Hepatocyte (in vitro differentiated cells): ENCODE results near the gene PIK3AP1. TPM values are rescaled to one million over a fixed set of nuclear protein-coding genes. Genes with fewer than 3 reads are reported as not detected.
"Not testable (repeated sequence)": the region's sequence is repeated elsewhere in the genome, so short reads cannot be mapped to it uniquely, and the experiment has no call there.

Source experiments
- DNase-seq: peaks from one replicate; pipeline ENCODE4 v3.0.0-alpha.2; 2016; ENCODE audit warnings: low spot score
- H2AFZ ChIP-seq: fragments of 200-600 bp; sonication (generic); 2 replicates; pipeline ENCODE4 v1.6.0; 2016; ENCODE audit warnings: antibody characterized with exemption, mild to moderate bottlenecking
- H3K27ac ChIP-seq: fragments of 200-600 bp; sonication (generic); 2 replicates; pipeline ENCODE4 v1.5.1; 2016; ENCODE audit warnings: mild to moderate bottlenecking
- H3K27me3 ChIP-seq: fragments of 200-600 bp; sonication (generic); 2 replicates; pipeline ENCODE4 v1.6.1; 2016
- H3K36me3 ChIP-seq: fragments of 200-600 bp; sonication (generic); replicated peaks from 2 replicates; pipeline ENCODE4 v1.5.1; 2016; ENCODE audit warnings: low read depth; ENCODE audit not compliant: insufficient read depth
- H3K4me1 ChIP-seq: fragments of 200-600 bp; sonication (generic); 2 replicates; pipeline ENCODE4 v1.5.1; 2016; ENCODE audit warnings: mild to moderate bottlenecking, moderate library complexity; ENCODE audit not compliant: insufficient read depth
- H3K4me2 ChIP-seq: fragments of 200-600 bp; sonication (generic); 2 replicates; pipeline ENCODE4 v1.6.0; 2016
- H3K4me3 ChIP-seq: fragments of 200-600 bp; sonication (generic); 2 replicates; pipeline ENCODE4 v1.5.1; 2016; ENCODE audit warnings: mild to moderate bottlenecking
- H3K79me2 ChIP-seq: fragments of 200-600 bp; sonication (generic); 2 replicates; pipeline ENCODE4 v1.6.0; 2017; ENCODE audit warnings: mild to moderate bottlenecking
- H3K9me2 ChIP-seq: fragments of 200-600 bp; sonication (generic); replicated peaks from 2 replicates; pipeline ENCODE4 v1.6.0; 2017; ENCODE audit warnings: mild to moderate bottlenecking; ENCODE audit not compliant: insufficient read depth
- H3K9me3 ChIP-seq: fragments of 200-600 bp; sonication (generic); 2 replicates; pipeline ENCODE4 v1.5.1; 2016; ENCODE audit warnings: low read depth, mild to moderate bottlenecking
- H4K20me1 ChIP-seq: fragments of 200-600 bp; sonication (generic); 2 replicates; pipeline ENCODE4 v1.6.0; 2016; ENCODE audit warnings: mild to moderate bottlenecking; ENCODE audit not compliant: insufficient read depth, poor library complexity, severe bottlenecking
- CTCF ChIP-seq: fragments of 200-600 bp; sonication (generic); IDR thresholded peaks from 2 replicates; pipeline ENCODE4 v1.5.1; 2016; ENCODE audit warnings: antibody characterized with exemption, mild to moderate bottlenecking; ENCODE audit not compliant: poor library complexity
- EZH2 ChIP-seq: fragments of 200-600 bp; sonication (generic); IDR thresholded peaks from 2 replicates; pipeline ENCODE4 v1.6.1; 2016; ENCODE audit warnings: antibody characterized with exemption, mild to moderate bottlenecking, borderline replicate concordance
- EZH2phosphoT487 ChIP-seq: fragments of 200-600 bp; sonication (generic); IDR thresholded peaks from one replicate; pipeline ENCODE4 v1.6.1; 2018; ENCODE audit warnings: antibody characterized with exemption, mild to moderate bottlenecking, low read depth, moderate library complexity; ENCODE audit not compliant: unreplicated experiment, severe bottlenecking
- WGBS: methylation state at CpG from one replicate; pipeline ENCODE4 v1.1.6; 2016; ENCODE audit warnings: low lambda C conversion rate; ENCODE audit errors: missing lambda C conversion rate; 5-methylcytosine and 5-hydroxymethylcytosine counted together
- polyA plus RNA-seq: library from polyadenylated mRNA; unstranded; fragments of >200 nt; fragmentation: Nextera tagmentation; extraction: Ambion mirVana; gene quantifications from 2 replicates; pipeline ENCODE4 v1.2.1, GENCODE V29; 2016
- total RNA-seq: library from RNA; depleted of rRNA; stranded (reverse); fragments of >200 nt; gene quantifications from 2 replicates; pipeline ENCODE4 v1.2.3, GENCODE V29; 2014

The PIK3AP1 gene
- total and polyA plus RNA-seq, 2 experiments from 2014 or later, result 2.5 to 8.4 TPM

- Histone ChIP-seq H3K36me3 (no peaks in the 10 kb centered on the region), H2AFZ (no peak overlapping the region), H3K9me2 (no peaks in the 10 kb centered on the region), H4K20me1 (peaks cover 40% of the 10 kb centered on the region), H3K79me2 (peaks cover 65% of the 10 kb centered on the region), H3K27ac (no peak overlapping the region), H3K4me3 (no peak overlapping the region), H3K4me1 (no peaks in the 10 kb centered on the region), H3K27me3 (no peaks in the 10 kb centered on the region), H3K9me3 (no peaks in the 10 kb centered on the region), H3K4me2 (no peak overlapping the region)
- no peak for TF ChIP-seq CTCF
- TF ChIP-seq EZH2phosphoT487, result no peak
- no peak for TF ChIP-seq EZH2
- DNase-seq, result no peak
- WGBS, result 98% methylated on average over 2 of the region's 2 CpGs
These were observed 159.8 kb downstream of the PIK3AP1 start for GRCh38 chr10:96560489-96560888.

- no peak for TF ChIP-seq EZH2
- TF ChIP-seq EZH2phosphoT487, result no peak
- TF ChIP-seq CTCF, result peak; percentile 50
These were observed 164.3 kb downstream of the PIK3AP1 start for GRCh38 chr10:96556003-96556402.

GRCh38 chr10:96555330-96555729 is 165.0 kb downstream of the PIK3AP1 start:
- Histone ChIP-seq H3K36me3 (no peaks in the 10 kb centered on the region), H4K20me1 (peaks cover 21% of the 10 kb centered on the region), H3K9me2 (no peaks in the 10 kb centered on the region), H3K27me3 (no peaks in the 10 kb centered on the region), H3K27ac (no peak overlapping the region), H3K9me3 (no peaks in the 10 kb centered on the region), H3K4me1 (no peaks in the 10 kb centered on the region), H3K79me2 (peaks cover 60% of the 10 kb centered on the region), H2AFZ (no peak overlapping the region), H3K4me3 (no peak overlapping the region), H3K4me2 (no peak overlapping the region)
- TF ChIP-seq EZH2, result no peak
- TF ChIP-seq CTCF, result no peak
- TF ChIP-seq EZH2phosphoT487, result no peak
- no peak for DNase-seq
- WGBS, result 97% methylated on average over 3 of the region's 3 CpGs

More at GRCh38 chr10:96556003-96556402, 164.3 kb downstream of the PIK3AP1 start:
- Histone ChIP-seq H3K9me3 (no peaks in the 10 kb centered on the region), H2AFZ (no peak overlapping the region), H3K4me2 (no peak overlapping the region), H4K20me1 (peaks cover 20% of the 10 kb centered on the region), H3K27ac (no peak overlapping the region), H3K4me1 (no peaks in the 10 kb centered on the region), H3K36me3 (no peaks in the 10 kb centered on the region), H3K79me2 (peaks cover 60% of the 10 kb centered on the region), H3K27me3 (no peaks in the 10 kb centered on the region), H3K9me2 (no peaks in the 10 kb centered on the region), H3K4me3 (no peak overlapping the region)
- DNase-seq, result peak; percentile 20
- 90% methylated on average over 1 of the region's 1 CpG for WGBS

GRCh38 chr10:96548589-96548988 is 171.7 kb downstream of the PIK3AP1 start:
- Histone ChIP-seq H3K4me3 (no peak overlapping the region), H4K20me1 (peaks cover 13% of the 10 kb centered on the region), H3K79me2 (peaks cover 53% of the 10 kb centered on the region), H2AFZ (no peak overlapping the region), H3K27ac (no peak overlapping the region), H3K9me2 (no peaks in the 10 kb centered on the region), H3K9me3 (no peaks in the 10 kb centered on the region), H3K4me2 (no peak overlapping the region), H3K27me3 (no peaks in the 10 kb centered on the region), H3K4me1 (no peaks in the 10 kb centered on the region), H3K36me3 (no peaks in the 10 kb centered on the region)
- TF ChIP-seq CTCF, result no peak
- no peak for TF ChIP-seq EZH2
- no peak for TF ChIP-seq EZH2phosphoT487
- 98% methylated on average over 5 of the region's 5 CpGs for WGBS
- no peak for DNase-seq

GRCh38 chr10:96545558-96545957 is 174.8 kb downstream of the PIK3AP1 start:
- not testable (repeated sequence) for H3K4me3 ChIP-seq, H4K20me1 ChIP-seq, DNase-seq, H3K9me3 ChIP-seq, H3K9me2 ChIP-seq, H2AFZ ChIP-seq, H3K4me1 ChIP-seq, H3K27me3 ChIP-seq, H3K27ac ChIP-seq, H3K36me3 ChIP-seq, H3K4me2 ChIP-seq
- H3K79me2 ChIP-seq, result peaks cover 42% of the 10 kb centered on the region
- WGBS, result 97% methylated on average over 10 of the region's 10 CpGs
